ENCODE results near the gene PTPN11. TPM values are rescaled to one million over a fixed set of nuclear protein-coding genes. Genes with fewer than 3 reads are reported as not detected.

Gene PTPN11
- total and polyA plus RNA-seq, 2 experiments from 2014 or later = 87.0 to 94.7 TPM

- Histone ChIP-seq H3K9me2 (ENCODE audit: insufficient read depth) (no peaks in the 10 kb centered on the region), H3K27ac (ENCODE audit: low read depth) (0 out of 2 replicates have a peak overlapping the region, but pooled peaks have one; percentile 13), H3K36me3 (ENCODE audit: insufficient read depth) (peaks cover 6% of the 10 kb centered on the region), H4K20me1 (replicated peaks; ENCODE audit: insufficient read depth) (peaks cover 3% of the 10 kb centered on the region; the same call in 1 of the 2 replicates), H3K4me3 (no peak overlapping the region), H3K27me3 (ENCODE audit: insufficient read depth) (no peaks in the 10 kb centered on the region), H3K79me2 (replicated peaks; ENCODE audit: insufficient read depth) (no peaks in the 10 kb centered on the region), H3K4me1 (ENCODE audit: insufficient read depth) (no peaks in the 10 kb centered on the region), H2AFZ (no peak overlapping the region), H3K4me2 (no peak overlapping the region), H3F3A (replicated peaks; ENCODE audit: low read depth) (no peaks in the 10 kb centered on the region)
- DNase-seq (ENCODE audit: low spot score) (no peak), ATAC-seq (no peak)
- no peaks in the 10 kb centered on the region for H3K4me1 Mint-ChIP-seq
- peaks cover 43% of the 10 kb centered on the region for H3K36me3 Mint-ChIP-seq (ENCODE audit: low read depth)
- no peak overlapping the region for H3K4me3 Mint-ChIP-seq
- no peak for TF ChIP-seq NANOG (IDR thresholded peaks at IDR 0.05; ENCODE audit: borderline replicate concordance)
- no peak for TF ChIP-seq EZH2phosphoT487 (IDR thresholded peaks at IDR 0.05; ENCODE audit: unreplicated experiment)
- no peak for TF ChIP-seq EZH2 (IDR thresholded peaks at IDR 0.05; ENCODE audit: low read depth, unreplicated experiment)
- no peak for TF ChIP-seq ZNF462 (CRISPR knock-in tag; IDR thresholded peaks at IDR 0.05)
- no peak for TF ChIP-seq REST (IDR thresholded peaks at IDR 0.05; ENCODE audit: unreplicated experiment)
- TF ChIP-seq JUNB (IDR thresholded peaks at IDR 0.05; ENCODE audit: unreplicated experiment) = no peak
- TF ChIP-seq STAT1 (IDR thresholded peaks at IDR 0.05; ENCODE audit: unreplicated experiment) = no peak
- TF ChIP-seq CREB1 (CRISPR knock-in tag; IDR thresholded peaks at IDR 0.05; ENCODE audit: low read depth) = no peak
- TF ChIP-seq ETS1 (IDR thresholded peaks at IDR 0.05) = no peak
- no peak for TF ChIP-seq ZNF331 (CRISPR knock-in tag; IDR thresholded peaks at IDR 0.05; ENCODE audit: low read depth)
- TF ChIP-seq CTCF (conservative IDR thresholded peaks at IDR 0.05; ENCODE audit: low read depth in 2 of 2) = no peak
- no peak for TF ChIP-seq ZNF114 (CRISPR knock-in tag; IDR thresholded peaks at IDR 0.05)
- TF ChIP-seq POLR2AphosphoS5 (IDR thresholded peaks at IDR 0.05; ENCODE audit: low read depth) = no peak
- no peak overlapping the region for H3K27ac Mint-ChIP-seq
- peaks cover 2% of the 10 kb centered on the region for H3K27me3 Mint-ChIP-seq (ENCODE audit: insufficient read depth, low read depth, poor library complexity)
- no peaks in the 10 kb centered on the region for H3K9me3 Mint-ChIP-seq
These were observed 77.7 kb downstream of the PTPN11 start for GRCh38 chr12:112496496-112496895.
